SK-N-DZ (cell line): ENCODE measurements around the gene COL5A1.
A peak's percentile ranks its signal among the peaks of the same experiment; 100 is the strongest.
"Not testable (repeated sequence)": the region's sequence is repeated elsewhere in the genome, so short reads cannot be mapped to it uniquely, and the experiment has no call there.

Experiments
- DNase-seq: peaks from one replicate; pipeline ENCODE4 v3.0.0-alpha.2; 2015; ENCODE audit warnings: low spot score

COL5A1 gene

GRCh38 chr9:134690946-134691694, 49.5 kb downstream of the COL5A1 start:
- no peak for DNase-seq

- DNase-seq: no peak
Observed at GRCh38 chr9:134691695-134692572, 50.3 kb downstream of the COL5A1 start.

- DNase-seq: no peak
Observed at GRCh38 chr9:134692573-134692860, 50.9 kb downstream of the COL5A1 start.

- peak; percentile 23 for DNase-seq
Observed at GRCh38 chr9:134693011-134693410, 51.4 kb downstream of the COL5A1 start.

DNA sequence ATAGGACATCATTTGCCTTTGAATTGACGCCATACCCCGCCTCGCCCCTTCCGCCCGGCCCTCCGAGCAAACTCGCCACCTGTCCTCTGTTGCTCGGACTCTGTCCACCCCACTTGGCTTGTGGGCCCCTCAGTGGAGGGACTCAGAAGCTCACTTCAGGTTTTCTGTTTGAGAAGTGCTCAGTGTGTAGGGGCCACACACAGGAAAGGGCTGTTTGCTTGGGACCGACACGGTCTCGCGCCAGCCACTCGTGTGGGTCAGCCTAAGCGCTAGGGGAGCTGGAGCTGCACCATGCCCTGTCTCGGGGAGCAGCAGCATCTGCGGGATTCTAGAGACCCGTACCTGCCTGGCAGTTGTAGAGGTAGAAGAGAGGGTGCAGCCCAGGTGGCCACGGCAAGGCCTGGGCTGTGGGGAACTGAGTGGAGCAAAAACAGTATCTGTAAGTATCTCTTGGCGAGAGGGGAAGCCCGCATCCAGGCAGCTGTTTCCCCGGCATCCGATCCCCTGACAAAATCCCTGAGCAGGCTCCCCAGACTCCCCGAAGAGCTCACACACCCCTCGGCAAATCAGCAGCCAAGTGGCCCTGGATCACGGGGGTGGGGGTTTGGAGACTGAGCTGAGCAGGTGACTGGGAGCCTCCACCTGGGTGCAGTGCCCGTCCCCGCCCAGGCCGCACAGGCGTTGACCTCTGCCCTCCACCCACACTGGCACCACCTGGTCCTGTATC, 52.2 kb downstream of the COL5A1 start:
- DNase-seq: no peak

GRCh38 chr9:134694368-134694665, 52.7 kb downstream of the COL5A1 start:
- DNase-seq: no peak

GRCh38 chr9:134694714-134695113, 53.1 kb downstream of the COL5A1 start:
- DNase-seq: no peak

GRCh38 chr9:134695144-134695543, 53.5 kb downstream of the COL5A1 start:
- DNase-seq: no peak

DNA sequence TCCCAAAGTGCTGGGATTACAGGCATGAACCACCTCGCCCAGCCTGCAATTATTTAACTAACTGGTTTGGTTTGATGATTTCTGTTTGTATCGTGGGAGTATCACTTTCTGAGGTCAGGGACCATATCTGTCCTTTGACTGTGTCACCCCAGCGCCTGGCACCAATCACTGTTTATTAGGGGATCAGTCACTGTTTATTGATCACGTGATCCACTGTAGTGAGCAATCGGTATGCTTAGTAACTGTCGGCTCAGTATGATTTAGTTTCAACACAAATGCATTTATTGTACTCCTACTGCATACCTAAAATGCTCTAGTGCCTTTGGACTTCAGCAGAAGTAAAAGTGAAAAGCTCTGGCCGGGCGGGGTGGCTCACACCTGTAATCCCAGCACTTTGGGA, 54.8 kb downstream of the COL5A1 start:
- no peak for DNase-seq

- no peak for DNase-seq
Observed at GRCh38 chr9:134698111-134698510, 56.5 kb downstream of the COL5A1 start.

DNA sequence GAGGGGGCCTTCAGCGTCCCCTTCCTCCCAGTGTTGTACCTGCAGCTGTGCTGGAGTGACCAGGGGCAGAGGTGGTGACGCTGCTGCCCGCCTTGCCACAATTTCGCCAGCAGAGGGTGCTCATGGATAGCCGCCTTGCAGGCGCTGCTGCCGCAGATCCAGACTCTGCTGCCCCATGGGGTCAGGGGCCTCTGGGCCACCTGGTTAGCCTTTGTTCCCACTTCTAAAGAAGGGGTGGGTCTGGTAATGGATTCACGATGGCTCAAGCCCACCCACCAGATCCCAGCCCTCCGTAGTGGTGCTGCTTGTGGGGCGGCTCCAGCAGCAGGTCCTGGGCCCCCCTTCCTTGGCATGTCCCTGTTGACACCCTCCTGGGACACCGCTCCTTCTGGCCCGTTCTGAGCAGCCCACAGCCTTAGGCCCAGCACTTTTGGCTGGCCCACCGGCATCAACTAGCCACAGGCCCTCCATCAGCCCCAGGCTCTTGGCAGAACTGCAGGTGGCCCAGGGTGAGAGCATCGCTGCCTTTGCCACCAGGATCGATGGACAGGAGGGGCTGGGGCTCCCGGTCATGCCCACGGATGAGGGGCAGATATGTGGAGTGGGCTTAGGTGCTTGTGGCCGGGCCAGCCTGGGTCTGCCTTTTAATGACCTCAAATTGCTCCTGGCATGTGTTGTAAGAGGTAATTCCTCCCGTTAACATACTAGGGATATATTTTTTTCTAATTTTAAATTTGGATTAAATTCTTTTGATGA, 57.2 kb downstream of the COL5A1 start:
- DNase-seq: peak; percentile 29

- DNase-seq: no peak
Observed at GRCh38 chr9:134699343-134699740, 57.7 kb downstream of the COL5A1 start.

GRCh38 chr9:134700636-134701350, 59.2 kb downstream of the COL5A1 start:
- DNase-seq: no peak

- no peak for DNase-seq
Observed at GRCh38 chr9:134701581-134702259, 60.1 kb downstream of the COL5A1 start.

- DNase-seq: no peak
Observed at GRCh38 chr9:134702291-134702690, 60.7 kb downstream of the COL5A1 start.

DNA sequence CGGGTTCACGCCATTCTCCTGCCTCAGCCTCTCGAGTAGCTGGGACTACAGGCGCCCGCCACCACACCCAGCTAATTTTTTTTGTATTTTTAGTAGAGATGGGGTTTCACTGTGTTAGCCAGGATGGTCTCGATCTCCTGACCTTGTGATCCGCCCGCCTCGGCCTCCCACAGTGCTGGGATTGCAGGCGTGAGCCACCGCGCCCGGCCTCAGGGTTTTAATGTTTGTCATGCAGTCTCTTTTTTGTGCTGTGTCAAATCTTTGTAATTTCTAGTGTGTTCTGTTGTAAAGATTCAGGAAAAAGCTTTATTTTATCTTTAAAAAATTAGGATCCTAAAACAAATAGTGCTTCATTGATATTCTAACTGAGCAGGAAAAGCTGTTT, 62.1 kb downstream of the COL5A1 start:
- not testable (repeated sequence) for DNase-seq

DNA sequence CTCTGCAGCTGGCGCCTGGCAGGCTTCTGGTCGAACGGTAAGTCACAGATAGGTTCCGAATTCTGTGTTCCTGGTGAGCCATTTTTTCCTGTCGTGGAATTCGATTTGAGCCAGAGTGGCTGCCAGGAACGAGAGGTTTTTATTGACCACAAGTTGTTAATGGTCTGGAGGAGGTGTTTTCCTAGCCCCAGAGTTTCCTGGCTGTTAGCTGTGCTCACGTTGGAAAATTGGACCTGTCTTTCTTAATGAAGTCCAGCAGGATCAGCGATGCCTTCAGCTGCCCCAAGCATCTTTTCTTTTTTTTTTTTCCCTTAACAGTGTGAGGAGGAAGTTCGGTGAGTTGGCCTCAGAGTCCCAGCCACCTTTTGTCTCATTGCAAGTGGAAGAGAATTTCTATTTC, 62.9 kb downstream of the COL5A1 start:
- DNase-seq: no peak

- no peak for DNase-seq
Observed at GRCh38 chr9:134705786-134706185, 64.2 kb downstream of the COL5A1 start.

DNA sequence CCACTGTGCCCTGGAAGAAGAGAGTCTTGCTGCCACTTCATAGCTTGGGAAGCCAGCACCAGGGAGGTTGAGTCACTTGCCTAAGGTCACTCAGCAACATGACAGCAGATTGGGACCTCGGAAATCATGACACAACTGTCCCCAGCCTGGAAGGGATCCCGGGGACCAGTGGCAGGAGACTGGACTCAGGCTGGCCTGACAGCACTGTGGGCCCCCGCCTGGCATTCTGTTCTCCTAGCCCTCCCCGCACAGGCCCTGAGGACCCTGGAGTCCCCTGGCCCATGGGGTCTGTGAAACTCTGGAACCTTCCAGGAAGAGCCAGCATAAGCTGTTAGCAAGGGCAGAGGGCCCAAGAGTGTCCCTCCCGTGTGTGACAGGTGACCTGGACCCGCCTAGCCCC, 64.9 kb downstream of the COL5A1 start:
- DNase-seq: no peak

DNA sequence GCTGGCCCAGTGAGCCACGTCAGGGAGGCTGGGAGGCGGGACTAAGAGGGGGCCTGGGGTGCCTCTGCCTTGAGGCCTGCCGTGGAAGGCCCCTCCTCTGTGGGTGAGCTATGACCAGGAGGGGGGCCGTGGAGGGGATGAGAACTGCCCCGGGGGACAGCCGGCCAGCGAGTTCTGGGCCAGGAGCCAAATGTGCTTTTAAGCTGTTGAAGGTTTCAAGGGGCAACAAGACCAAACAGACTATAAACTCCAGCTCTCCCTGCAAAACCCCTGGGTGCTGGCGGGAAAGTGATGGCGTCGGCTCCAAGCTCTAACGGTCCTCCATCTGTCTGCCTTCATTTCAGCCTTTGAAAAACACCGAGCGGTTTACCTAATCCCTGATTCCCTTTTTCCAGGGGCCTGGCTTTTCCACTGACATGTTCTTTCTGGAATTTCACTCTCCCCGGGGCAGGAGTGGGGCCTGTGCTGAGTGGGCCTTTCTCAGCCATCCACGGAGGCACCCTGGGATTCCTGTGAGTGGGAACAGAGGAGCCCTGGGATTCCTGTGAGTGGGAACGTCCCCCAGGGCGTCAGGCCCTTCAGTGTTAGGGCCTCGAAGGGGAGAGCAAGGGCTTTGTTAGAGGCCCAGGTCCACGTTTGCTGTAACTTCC, 65.6 kb downstream of the COL5A1 start:
- DNase-seq: no peak
